Liver (tissue), 9 donors: ENCODE data around the gene PDE6B. TPM values are rescaled to one million over a fixed set of nuclear protein-coding genes. Genes with fewer than 3 reads are reported as not detected.

Experiments
- DNase-seq: peaks from one replicate; pipeline ENCODE4 v3.0.0-alpha.2; 2017; ENCODE audit warnings: low spot score
- H3K27ac ChIP-seq, 2 donors: one replicate each; pipeline ENCODE4 v1.7.0; 2013; ENCODE audit warnings: inconsistent platforms in 2 of 2, low read length in 2 of 2, control low read depth in 1 of 2, low read depth in 1 of 2, mild to moderate bottlenecking in 1 of 2
- H3K27me3 ChIP-seq, 4 donors: one replicate each; pipeline versions ENCODE4 v1.6.1 to v1.7.0; 2013; ENCODE audit warnings: low read length in 3 of 4, inconsistent platforms in 1 of 4, mild to moderate bottlenecking in 1 of 4, moderate library complexity in 1 of 4; ENCODE audit not compliant: control insufficient read depth in 4 of 4, insufficient read depth in 4 of 4
- H3K36me3 ChIP-seq, 4 donors: one replicate each; pipeline versions ENCODE4 v1.6.1 to v1.7.0; 2013; ENCODE audit warnings: low read length in 3 of 4, mild to moderate bottlenecking in 3 of 4, low read depth in 1 of 4, moderate library complexity in 1 of 4; ENCODE audit not compliant: control insufficient read depth in 4 of 4, insufficient read depth in 3 of 4
- H3K4me1 ChIP-seq, 4 donors: one replicate each; pipeline versions ENCODE4 v1.6.1 to v1.7.0; 2013; ENCODE audit warnings: low read length in 3 of 4, mild to moderate bottlenecking in 3 of 4, moderate library complexity in 1 of 4; ENCODE audit not compliant: control insufficient read depth in 4 of 4, insufficient read depth in 4 of 4
- H3K4me3 ChIP-seq, 3 donors: one replicate each; pipeline versions ENCODE4 v1.6.1 to v1.7.0; 2013; ENCODE audit warnings: low read length in 3 of 3, control low read depth in 1 of 3, low read depth in 1 of 3, mild to moderate bottlenecking in 1 of 3
- H3K9ac ChIP-seq, 2 donors: one replicate each; pipeline ENCODE4 v1.7.0; 2013; ENCODE audit warnings: low read length in 2 of 2, mild to moderate bottlenecking in 2 of 2, moderate library complexity in 2 of 2, control low read depth in 1 of 2, low read depth in 1 of 2
- H3K9me3 ChIP-seq, 4 donors: one replicate each; pipeline versions ENCODE4 v1.6.1 to v1.7.0; 2013; ENCODE audit warnings: low read length in 3 of 4; ENCODE audit not compliant: control insufficient read depth in 4 of 4
- CTCF ChIP-seq: fragments of 150-350 bp; IDR thresholded peaks from 2 replicates; pipeline ENCODE4 v1.5.1; 2017; ENCODE audit warnings: improper control_type of control experiment, low read depth, low read length; ENCODE audit not compliant: missing input control
- EGR1 ChIP-seq, 2 donors: IDR thresholded peaks; 2 replicates each; pipeline ENCODE4 v1.6.1; 2016 to 2018; ENCODE audit warnings: antibody characterized with exemption in 2 of 2, low read depth in 2 of 2
- FOXA1 ChIP-seq: IDR thresholded peaks from 2 replicates; pipeline ENCODE4 v1.6.1; 2016; ENCODE audit warnings: antibody characterized with exemption
- FOXA2 ChIP-seq: IDR thresholded peaks from 2 replicates; pipeline ENCODE4 v1.6.1; 2016; ENCODE audit warnings: antibody characterized with exemption
- GABPA ChIP-seq, 2 donors: IDR thresholded peaks in 1 of 2; conservative IDR thresholded peaks in 1 of 2; 2 replicates each; pipeline ENCODE4 v1.6.1; 2016; ENCODE audit warnings: antibody characterized with exemption in 2 of 2, mild to moderate bottlenecking in 1 of 2, moderate library complexity in 1 of 2
- HNF4A ChIP-seq, 2 donors: conservative IDR thresholded peaks; 2 replicates each; pipeline ENCODE4 v1.6.1; 2016; ENCODE audit warnings: antibody characterized with exemption in 2 of 2, mild to moderate bottlenecking in 2 of 2
- HNF4G ChIP-seq: IDR thresholded peaks from 2 replicates; pipeline ENCODE4 v1.6.1; 2016; ENCODE audit warnings: antibody characterized with exemption
- JUND ChIP-seq, 2 donors: IDR thresholded peaks; 2 replicates each; pipeline ENCODE4 v1.6.1; 2016; ENCODE audit warnings: antibody characterized with exemption in 2 of 2
- NR2F2 ChIP-seq: IDR thresholded peaks from 2 replicates; pipeline ENCODE4 v1.6.1; 2016; ENCODE audit warnings: antibody characterized with exemption
- RAD21 ChIP-seq, 2 donors: IDR thresholded peaks; 2 replicates each; pipeline ENCODE4 v1.6.1; 2016; ENCODE audit warnings: antibody characterized with exemption in 2 of 2, mild to moderate bottlenecking in 2 of 2
- REST ChIP-seq: IDR thresholded peaks from 2 replicates; pipeline ENCODE4 v1.6.1; 2016; ENCODE audit warnings: antibody characterized with exemption, mild to moderate bottlenecking
- RXRA ChIP-seq, 2 donors: IDR thresholded peaks; 2 replicates each; pipeline ENCODE4 v1.6.1; 2017 to 2018; ENCODE audit warnings: antibody characterized with exemption in 2 of 2, mild to moderate bottlenecking in 1 of 2
- SP1 ChIP-seq: IDR thresholded peaks from 2 replicates; pipeline ENCODE4 v1.6.1; 2018; ENCODE audit warnings: antibody characterized with exemption, mild to moderate bottlenecking
- TAF1 ChIP-seq: conservative IDR thresholded peaks from 2 replicates; pipeline ENCODE4 v1.6.1; 2016; ENCODE audit warnings: antibody characterized with exemption, mild to moderate bottlenecking
- YY1 ChIP-seq: IDR thresholded peaks from 2 replicates; pipeline ENCODE4 v1.6.1; 2016; ENCODE audit warnings: antibody characterized with exemption, mild to moderate bottlenecking
- ZBTB33 ChIP-seq: IDR thresholded peaks from 2 replicates; pipeline ENCODE4 v1.6.1; 2016; ENCODE audit warnings: antibody characterized with exemption
- WGBS: extraction: QIAGEN DNeasy Blood & Tissue Kit; methylation state at CpG from one replicate; pipeline ENCODE4 v1.1.7; 2013; 5-methylcytosine and 5-hydroxymethylcytosine counted together
- polyA plus RNA-seq, 2 donors: library from polyadenylated mRNA; stranded (reverse) in 1 of 2; unstranded in 1 of 2; fragments of 200-250 nt in 1 of 2; fragments of >200 nt in 1 of 2; fragmentation: Nextera tagmentation in 1 of 2; extraction: Ambion mirVana in 1 of 2; gene quantifications; one replicate each; pipeline versions ENCODE4 v1.2.1 to v1.2.3, GENCODE V29; 2013 to 2015
- total RNA-seq, 2 donors: library from RNA; depleted of rRNA; stranded (reverse); fragments of >200 nt; gene quantifications; one replicate each; pipeline ENCODE4 v1.2.3, GENCODE V29; 2014
- TF ChIP-seq, protein P1 (sequence below): IDR thresholded peaks from 2 replicates; pipeline ENCODE4 v1.6.1; 2016; ENCODE audit warnings: antibody characterized with exemption
- TF ChIP-seq, protein P2 (sequence below): IDR thresholded peaks from 2 replicates; pipeline ENCODE4 v1.6.1; 2016; ENCODE audit warnings: antibody characterized with exemption
- donor health status: healthy.
- donor health status: healthy.
- donor health status: healthy.
- donor health status: healthy.
- donor health status: healthy.

The PDE6B gene
- total and polyA plus RNA-seq, 4 donors: 0.28 to 7.3 (median 0.49) TPM

DNA sequence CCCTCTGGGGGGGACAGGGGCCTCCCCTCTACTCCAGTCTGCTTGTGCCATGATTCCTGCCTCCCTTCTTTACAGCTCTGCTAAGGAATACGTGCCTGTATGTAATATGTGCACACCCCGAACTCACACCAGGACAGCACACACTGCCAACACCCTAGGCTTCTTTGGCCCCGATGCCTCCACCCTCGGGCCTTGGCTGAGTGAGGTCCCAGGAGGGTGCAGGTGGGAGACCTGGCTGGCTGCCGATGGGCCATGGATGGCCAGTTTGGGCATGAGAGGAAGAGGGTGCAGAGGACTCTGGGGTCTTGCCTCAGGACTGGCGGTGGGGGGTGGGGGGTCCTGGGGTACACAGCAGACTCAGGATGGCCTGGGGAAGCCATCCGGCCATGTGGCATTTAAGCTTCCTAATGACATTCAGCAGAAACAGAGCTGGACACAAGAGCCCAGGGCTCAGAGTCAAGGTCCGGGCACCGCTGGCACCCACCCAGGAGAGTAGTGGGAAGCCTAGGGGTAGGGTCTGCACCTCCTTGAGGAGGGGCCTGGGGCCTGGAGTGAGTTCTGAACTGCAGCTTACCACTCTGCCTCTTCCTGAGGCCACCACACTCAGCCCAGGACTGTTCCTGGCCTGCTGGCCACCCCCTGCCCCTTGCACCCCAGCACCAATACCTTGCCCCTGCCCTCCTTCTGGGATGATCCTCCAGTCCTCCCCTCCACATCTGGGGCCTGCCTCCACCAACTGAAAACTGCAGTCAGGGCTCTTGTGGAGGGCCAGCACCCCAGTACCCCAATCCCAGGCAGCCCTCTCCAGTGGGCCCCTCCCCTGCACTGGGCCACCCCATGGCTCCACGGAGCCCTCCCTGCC is 78.2 kb downstream of the PDE6B start:
- TF ChIP-seq TAF1: no peak
- TF ChIP-seq HNF4A (conservative IDR thresholded peaks at IDR 0.05): no peak
- no peak for TF ChIP-seq FOXA1
- no peak for TF ChIP-seq EGR1 (IDR thresholded peaks at IDR 0.05; ENCODE audit: low read depth in 2 of 2)
- no peak for TF ChIP-seq SP1
- no peak for TF ChIP-seq NR2F2
- no peak for TF ChIP-seq RAD21 (IDR thresholded peaks at IDR 0.05)
- TF ChIP-seq FOXA2: no peak
- TF ChIP-seq RXRA (IDR thresholded peaks at IDR 0.05): no peak
- no peak for TF ChIP-seq JUND (IDR thresholded peaks at IDR 0.05)
- TF ChIP-seq HNF4G: no peak
- TF ChIP-seq, protein P1, sequence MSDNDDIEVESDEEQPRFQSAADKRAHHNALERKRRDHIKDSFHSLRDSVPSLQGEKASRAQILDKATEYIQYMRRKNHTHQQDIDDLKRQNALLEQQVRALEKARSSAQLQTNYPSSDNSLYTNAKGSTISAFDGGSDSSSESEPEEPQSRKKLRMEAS: no peak
- TF ChIP-seq YY1: no peak
- TF ChIP-seq GABPA (IDR thresholded peaks at IDR 0.05 in 1 of 2, conservative IDR thresholded peaks at IDR 0.05 in 1 of 2): no peak
- TF ChIP-seq CTCF: no peak
- TF ChIP-seq ZBTB33: no peak
- Histone ChIP-seq H3K27ac (no peak overlapping the region), H3K4me3 (no peak overlapping the region), H3K36me3 (no peaks in the 10 kb centered on the region), H3K4me1 (peaks cover 6 to 26% (median 16%) of the 10 kb centered on the region in 4 donors), H3K9ac (no peak overlapping the region), H3K9me3 (no peaks in the 10 kb centered on the region), H3K27me3 (no peaks in the 10 kb centered on the region)
- WGBS: 90% methylated on average over 10 of the region's 10 CpGs
- DNase-seq: no peak

- no peak overlapping the region for H3K9ac ChIP-seq
- peaks cover 6 to 30% (median 18%) of the 10 kb centered on the region in 4 donors for H3K4me1 ChIP-seq
- H3K27ac ChIP-seq: no peak overlapping the region
- H3K36me3 ChIP-seq: no peaks in the 10 kb centered on the region
- no peaks in the 10 kb centered on the region for H3K27me3 ChIP-seq
- 96% methylated on average over 46 of the region's 46 CpGs for WGBS
- H3K4me3 ChIP-seq: no peak overlapping the region
- DNase-seq: no peak
- no peaks in the 10 kb centered on the region for H3K9me3 ChIP-seq
- TF ChIP-seq ZBTB33 (no peak), REST (no peak), NR2F2 (no peak), GABPA (IDR thresholded peaks at IDR 0.05 in 1 of 2, conservative IDR thresholded peaks at IDR 0.05 in 1 of 2) (no peak), FOXA1 (no peak), EGR1 (IDR thresholded peaks at IDR 0.05; ENCODE audit: low read depth in 2 of 2) (no peak), HNF4A (conservative IDR thresholded peaks at IDR 0.05) (no peak), CTCF (no peak), JUND (IDR thresholded peaks at IDR 0.05) (no peak)
- TF ChIP-seq, protein P2, sequence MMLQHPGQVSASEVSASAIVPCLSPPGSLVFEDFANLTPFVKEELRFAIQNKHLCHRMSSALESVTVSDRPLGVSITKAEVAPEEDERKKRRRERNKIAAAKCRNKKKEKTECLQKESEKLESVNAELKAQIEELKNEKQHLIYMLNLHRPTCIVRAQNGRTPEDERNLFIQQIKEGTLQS: no peak
Observed at GRCh38 chr4:704198-704891, 79.0 kb downstream of the PDE6B start.
